ENCODE data around the gene GSDME. TPM values are rescaled to one million over a fixed set of nuclear protein-coding genes. Genes with fewer than 3 reads are reported as not detected.

The GSDME gene
- total RNA-seq, 1 donor from 2014 or later = 17.7 TPM

GRCh38 chr7:24718977-24719491, 38.2 kb downstream of the GSDME start:
- no peak for DNase-seq

- DNase-seq = no peak
These were observed 38.8 kb downstream of the GSDME start for GRCh38 chr7:24718431-24718831.

- peak; percentile 8 for DNase-seq
These were observed 39.5 kb downstream of the GSDME start for GRCh38 chr7:24717694-24718320.

GRCh38 chr7:24717247-24717622, 40.0 kb downstream of the GSDME start:
- DNase-seq = no peak

GRCh38 chr7:24716480-24717246, 40.6 kb downstream of the GSDME start:
- DNase-seq = no peak

- peak; percentile 72 for DNase-seq
These were observed 41.4 kb downstream of the GSDME start for GRCh38 chr7:24715661-24716479.

- DNase-seq = no peak
These were observed 42.1 kb downstream of the GSDME start for GRCh38 chr7:24715171-24715570.

GRCh38 chr7:24714676-24715010, 42.6 kb downstream of the GSDME start:
- no peak for DNase-seq

GRCh38 chr7:24713850-24714675, 43.2 kb downstream of the GSDME start:
- DNase-seq = no peak

- DNase-seq = no peak
These were observed 44.0 kb downstream of the GSDME start for GRCh38 chr7:24713039-24713793.

- no peak for DNase-seq
These were observed 47.5 kb downstream of the GSDME start for GRCh38 chr7:24709585-24710360.

- no peak for DNase-seq
These were observed 48.2 kb downstream of the GSDME start for GRCh38 chr7:24709051-24709450.

GRCh38 chr7:24707988-24708615, 49.2 kb downstream of the GSDME start:
- no peak for DNase-seq

- DNase-seq = no peak
These were observed 50.8 kb downstream of the GSDME start for GRCh38 chr7:24706211-24707170.

- no peak for DNase-seq
These were observed 51.8 kb downstream of the GSDME start for GRCh38 chr7:24705461-24705954.

GRCh38 chr7:24704311-24704710, 53.0 kb downstream of the GSDME start:
- no peak for DNase-seq

GRCh38 chr7:24703296-24703695, 54.0 kb downstream of the GSDME start:
- DNase-seq = no peak

GRCh38 chr7:24702755-24703154, 54.5 kb downstream of the GSDME start:
- no peak for DNase-seq
